ENCODE data around the gene TNFAIP2.

DNA sequence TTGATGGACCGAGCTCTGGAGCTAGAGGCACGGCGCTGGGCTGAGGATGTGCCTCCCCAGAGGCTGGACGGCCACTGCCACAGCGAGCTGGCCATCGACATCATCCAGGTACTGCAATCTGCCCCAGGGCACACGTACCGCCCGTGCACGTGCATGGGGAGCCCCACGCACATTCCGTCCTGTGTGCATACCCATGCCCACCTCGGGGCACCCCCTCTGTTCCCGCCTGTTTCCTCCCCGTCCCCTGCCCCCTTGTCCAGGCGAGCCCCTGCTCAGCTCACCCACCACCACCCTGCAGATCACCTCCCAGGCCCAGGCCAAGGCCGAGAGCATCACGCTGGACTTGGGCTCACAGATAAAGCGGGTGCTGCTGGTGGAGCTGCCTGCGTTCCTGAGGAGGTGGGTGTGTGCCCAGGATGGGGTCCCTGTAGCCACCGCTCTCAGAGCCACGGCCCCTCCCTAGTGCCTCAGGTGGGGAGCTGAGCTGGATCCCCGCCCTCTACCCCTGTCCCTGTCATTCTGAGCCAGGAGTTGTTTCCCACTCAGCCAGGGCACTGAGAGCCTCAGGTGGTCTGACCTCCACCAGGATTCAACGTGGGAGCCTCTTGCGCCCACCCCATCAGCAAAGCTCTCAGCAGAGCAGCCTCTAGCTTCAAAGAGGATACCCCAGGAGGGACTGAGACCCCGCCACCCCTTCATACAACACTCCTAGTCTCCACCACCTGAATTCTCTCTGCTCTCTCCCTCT lies 6.9 kb downstream of the TNFAIP2 start:
- TF ChIP-seq, protein P1, sequence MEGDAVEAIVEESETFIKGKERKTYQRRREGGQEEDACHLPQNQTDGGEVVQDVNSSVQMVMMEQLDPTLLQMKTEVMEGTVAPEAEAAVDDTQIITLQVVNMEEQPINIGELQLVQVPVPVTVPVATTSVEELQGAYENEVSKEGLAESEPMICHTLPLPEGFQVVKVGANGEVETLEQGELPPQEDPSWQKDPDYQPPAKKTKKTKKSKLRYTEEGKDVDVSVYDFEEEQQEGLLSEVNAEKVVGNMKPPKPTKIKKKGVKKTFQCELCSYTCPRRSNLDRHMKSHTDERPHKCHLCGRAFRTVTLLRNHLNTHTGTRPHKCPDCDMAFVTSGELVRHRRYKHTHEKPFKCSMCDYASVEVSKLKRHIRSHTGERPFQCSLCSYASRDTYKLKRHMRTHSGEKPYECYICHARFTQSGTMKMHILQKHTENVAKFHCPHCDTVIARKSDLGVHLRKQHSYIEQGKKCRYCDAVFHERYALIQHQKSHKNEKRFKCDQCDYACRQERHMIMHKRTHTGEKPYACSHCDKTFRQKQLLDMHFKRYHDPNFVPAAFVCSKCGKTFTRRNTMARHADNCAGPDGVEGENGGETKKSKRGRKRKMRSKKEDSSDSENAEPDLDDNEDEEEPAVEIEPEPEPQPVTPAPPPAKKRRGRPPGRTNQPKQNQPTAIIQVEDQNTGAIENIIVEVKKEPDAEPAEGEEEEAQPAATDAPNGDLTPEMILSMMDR (IDR thresholded peaks at IDR 0.05): no peak
- TF ChIP-seq EZH2phosphoT487 (IDR thresholded peaks at IDR 0.05): no peak
- no peak for TF ChIP-seq EZH2 (IDR thresholded peaks at IDR 0.05)

Data from neural progenitor cell (in vitro differentiated cells).